ENCODE data around the gene SPRTN. TPM values are rescaled to one million over a fixed set of nuclear protein-coding genes. Genes with fewer than 3 reads are reported as not detected.
"Not testable (repeated sequence)": the region's sequence is repeated elsewhere in the genome, so short reads cannot be mapped to it uniquely, and the experiment has no call there.

Gene SPRTN
- total and polyA plus RNA-seq, 7 donors, result 4.3 to 14.8 (median 9.1) TPM

- no peaks in the 10 kb centered on the region for H3K4me1 ChIP-seq
- no peak overlapping the region for H3K27ac ChIP-seq
- H3K9me3 ChIP-seq, result no peaks in the 10 kb centered on the region
- peaks cover 5 to 87% of the 10 kb centered on the region in 2 donors for H3K36me3 ChIP-seq (ENCODE audit: insufficient read depth in 1 of 2, low read depth in 1 of 2)
- WGBS, 3 donors, result 91 to 94% (median 93%) methylated on average over 4 of the region's 4 CpGs
- H3K27me3 ChIP-seq (ENCODE audit: insufficient read depth in 3 of 3, low read length in 2 of 3), result no peaks in the 10 kb centered on the region
- no peak for DNase-seq
- TF ChIP-seq CTCF (IDR thresholded peaks at IDR 0.05), result no peak
- ATAC-seq, result no peak
- intact Hi-C loops (cut with DNase I), result no loop called here
- no peak overlapping the region for H3K4me3 ChIP-seq
Observed at GRCh38 chr1:231347961-231348360, 9.9 kb downstream of the SPRTN start.

- Histone ChIP-seq H3K36me3 (ENCODE audit: insufficient read depth in 1 of 2, low read depth in 1 of 2) (peaks cover 3 to 86% of the 10 kb centered on the region in 2 donors), H3K27ac (no peak overlapping the region), H3K4me3 (no peak overlapping the region), H3K9me3 (no peaks in the 10 kb centered on the region), H3K27me3 (ENCODE audit: insufficient read depth in 3 of 3, low read length in 2 of 3) (no peaks in the 10 kb centered on the region), H3K4me1 (no peaks in the 10 kb centered on the region)
- ATAC-seq (no peak), DNase-seq (no peak)
- TF ChIP-seq CTCF (IDR thresholded peaks at IDR 0.05), result no peak
- 96 to 97% (median 97%) methylated on average over 4 of the region's 4 CpGs for WGBS, 3 donors
- intact Hi-C loops (cut with DNase I), result no loop called here
Observed at GRCh38 chr1:231348442-231348841, 10.3 kb downstream of the SPRTN start.

- H3K4me1 ChIP-seq; intact Hi-C loops (cut with DNase I); ATAC-seq; H3K9me3 ChIP-seq; H3K27me3 ChIP-seq (ENCODE audit: insufficient read depth in 3 of 3, low read length in 2 of 3); DNase-seq; H3K4me3 ChIP-seq; H3K27ac ChIP-seq: not testable (repeated sequence)
- H3K36me3 ChIP-seq (ENCODE audit: insufficient read depth in 1 of 2, low read depth in 1 of 2), result peaks cover 3 to 82% of the 10 kb centered on the region in 2 donors
- WGBS, 3 donors, result 94 to 99% (median 96%) methylated on average over 1 of the region's 1 CpG
Observed at GRCh38 chr1:231348856-231349255, 10.8 kb downstream of the SPRTN start.

- ATAC-seq (no peak), DNase-seq (no peak)
- 61 to 72% (median 68%) methylated on average over 2 of the region's 2 CpGs for WGBS, 3 donors
- intact Hi-C loops (cut with DNase I), result no loop called here
- Histone ChIP-seq H3K27me3 (ENCODE audit: insufficient read depth in 3 of 3, low read length in 2 of 3) (no peaks in the 10 kb centered on the region), H3K27ac (peak overlapping the region; percentile 33), H3K36me3 (ENCODE audit: insufficient read depth in 1 of 2, low read depth in 1 of 2) (peaks cover 3 to 65% of the 10 kb centered on the region in 2 donors), H3K4me1 (no peaks in the 10 kb centered on the region), H3K9me3 (no peaks in the 10 kb centered on the region), H3K4me3 (no peak overlapping the region)
- no peak for TF ChIP-seq CTCF (IDR thresholded peaks at IDR 0.05)
Observed at GRCh38 chr1:231351816-231352215, 13.7 kb downstream of the SPRTN start.

- no peak for DNase-seq
- H3K27me3 ChIP-seq (ENCODE audit: insufficient read depth in 3 of 3, low read length in 2 of 3), result no peaks in the 10 kb centered on the region
- no peak for TF ChIP-seq CTCF (IDR thresholded peaks at IDR 0.05)
- H3K4me3 ChIP-seq, result no peak overlapping the region
- intact Hi-C loops (cut with DNase I), result no loop called here
- peaks cover 1 to 53% of the 10 kb centered on the region in 2 donors for H3K36me3 ChIP-seq (ENCODE audit: insufficient read depth in 1 of 2, low read depth in 1 of 2)
- no peaks in the 10 kb centered on the region for H3K9me3 ChIP-seq
- H3K4me1 ChIP-seq, result peaks cover 10% of the 10 kb centered on the region
- ATAC-seq, result no peak
- no peak overlapping the region for H3K27ac ChIP-seq
- WGBS, 3 donors, result 76 to 77% (median 76%) methylated on average over 2 of the region's 2 CpGs
Observed at GRCh38 chr1:231353086-231353485, 15.0 kb downstream of the SPRTN start.
